Fibroblast of lung (primary cell): Measurements from ENCODE around the gene MRGPRE. TPM values are rescaled to one million over a fixed set of nuclear protein-coding genes. Genes with fewer than 3 reads are reported as not detected.

Experiments used
- DNase-seq, 2 donors: peaks; one replicate each; pipeline versions ENCODE4 v3.0.0 to v3.0.0-alpha.2; 2010; ENCODE audit warnings: low read depth in 2 of 2
- H2AFZ ChIP-seq: 2 replicates; pipeline ENCODE4 v1.5.1; 2012; ENCODE audit warnings: low read length, control low read depth, inconsistent platforms
- H3K27ac ChIP-seq: 2 replicates; pipeline ENCODE4 v1.5.1; 2011; ENCODE audit warnings: low read length, control low read depth; ENCODE audit not compliant: insufficient read depth
- H3K27me3 ChIP-seq: 2 replicates; pipeline ENCODE4 v1.5.1; 2011; ENCODE audit warnings: mild to moderate bottlenecking, low read length; ENCODE audit not compliant: control insufficient read depth, insufficient read depth
- H3K36me3 ChIP-seq: 2 replicates; pipeline ENCODE4 v1.5.1; 2011; ENCODE audit warnings: low read length; ENCODE audit not compliant: control insufficient read depth, insufficient read depth
- H3K4me1 ChIP-seq: 2 replicates; pipeline ENCODE4 v1.5.1; 2011; ENCODE audit warnings: low read length; ENCODE audit not compliant: control insufficient read depth, insufficient read depth; ENCODE audit errors: extremely low read depth
- H3K4me2 ChIP-seq: 2 replicates; pipeline ENCODE4 v1.5.1; 2011; ENCODE audit warnings: low read length, control low read depth; ENCODE audit not compliant: insufficient read depth; ENCODE audit errors: extremely low read depth
- H3K4me3 ChIP-seq, 4 experiments: fragments of 200-600 bp in 1 of 4; sonication (generic) in 1 of 4; replicated peaks in 1 of 4; 2 replicates each; pipeline ENCODE4 v1.5.1; 2011 to 2016; ENCODE audit warnings: low read length in 4 of 4, low read depth in 3 of 4, mild to moderate bottlenecking in 3 of 4, control low read depth in 2 of 4, inconsistent platforms in 1 of 4, mixed read lengths in 1 of 4; ENCODE audit not compliant: insufficient read depth in 1 of 4; ENCODE audit errors: control extremely low read depth in 1 of 4
- H3K79me2 ChIP-seq: 2 replicates; pipeline ENCODE4 v1.5.1; 2012; ENCODE audit warnings: mild to moderate bottlenecking, low read length, inconsistent platforms; ENCODE audit not compliant: control insufficient read depth, insufficient read depth
- H3K9ac ChIP-seq: 2 replicates; pipeline ENCODE4 v1.5.1; 2011; ENCODE audit warnings: mild to moderate bottlenecking, low read length, control low read depth; ENCODE audit not compliant: insufficient read depth
- H3K9me3 ChIP-seq: 2 replicates; pipeline ENCODE4 v1.5.1; 2012; ENCODE audit warnings: low read depth, low read length; ENCODE audit not compliant: control insufficient read depth, insufficient read depth
- H4K20me1 ChIP-seq: 2 replicates; pipeline ENCODE4 v1.5.1; 2011; ENCODE audit warnings: low read length; ENCODE audit not compliant: control insufficient read depth, insufficient read depth; ENCODE audit errors: extremely low read depth
- EZH2 ChIP-seq: IDR thresholded peaks from 2 replicates; pipeline ENCODE4 v1.5.1; 2012; ENCODE audit warnings: low read length, control low read depth, mild to moderate bottlenecking; ENCODE audit errors: missing control alignments
- polyA plus RNA-seq, 2 donors: library from polyadenylated mRNA; depleted of rRNA in 1 of 2; stranded (reverse) in 1 of 2; unstranded in 1 of 2; fragments of >200 nt; gene quantifications; 2 replicates each; pipeline ENCODE4 v1.2.1, GENCODE V29; 2011 to 2012; ENCODE audit warnings: missing spikeins in 1 of 2
- total RNA-seq: library from RNA; depleted of rRNA; stranded (reverse); fragments of >200 nt; gene quantifications from 2 replicates; pipeline ENCODE4 v1.2.1, GENCODE V29; 2014
- TF ChIP-seq, protein P1 (sequence below), 2 donors: IDR thresholded peaks in 1 of 2; conservative IDR thresholded peaks in 1 of 2; 1 replicate in 1 of 2; 2 replicates in 1 of 2; pipeline ENCODE4 v1.5.1; 2011 to 2012; ENCODE audit warnings: low read length in 2 of 2, control low read depth in 1 of 2, inconsistent platforms in 1 of 2, low read depth in 1 of 2, mild to moderate bottlenecking in 1 of 2

Gene MRGPRE
- total and polyA plus RNA-seq, 2 donors (not counting 1 experiment from before 2014, with no cell fraction given), result 0.17 TPM; not detected in 1

DNA sequence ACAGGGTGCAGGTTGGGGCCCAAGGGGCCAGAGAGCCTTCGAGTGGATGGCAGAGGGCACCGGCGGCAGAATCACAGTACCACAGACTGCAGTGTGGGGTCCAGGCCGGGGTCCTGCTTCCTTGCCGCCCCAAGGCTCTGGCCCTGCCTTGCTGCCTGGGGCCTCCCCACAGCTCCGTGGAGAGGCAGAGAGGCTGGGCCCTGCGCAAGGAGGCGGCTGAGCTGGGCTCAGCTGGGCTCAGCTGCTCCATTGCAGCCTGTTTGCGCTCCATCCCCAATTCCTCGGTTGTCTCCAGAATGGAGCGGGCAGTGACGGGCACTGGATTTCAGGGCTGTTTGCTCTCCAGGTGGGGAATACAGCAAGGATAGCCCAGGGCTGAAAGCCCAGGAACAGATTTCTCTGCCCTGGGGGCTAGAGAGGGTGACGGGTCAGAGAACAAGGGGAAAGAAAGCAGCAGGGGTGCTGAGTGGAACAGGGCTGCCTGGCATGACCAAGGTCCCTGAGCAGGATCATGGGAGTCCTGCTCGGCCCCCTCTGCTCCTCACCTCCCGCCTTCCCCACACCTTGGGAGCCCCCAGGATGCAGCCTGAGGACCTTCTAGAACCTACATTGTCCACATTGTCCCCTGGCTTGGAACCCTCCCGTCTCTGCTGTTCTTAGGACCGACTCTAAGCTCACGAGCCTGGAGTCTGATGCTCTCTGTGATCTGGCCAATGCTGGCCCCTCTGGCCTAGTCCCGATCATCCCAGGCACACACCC lies 32.5 kb downstream of the MRGPRE start:
- DNase-seq, result no peak
- no peaks in the 10 kb centered on the region for H3K9me3 ChIP-seq
- no peaks in the 10 kb centered on the region for H3K79me2 ChIP-seq
- H3K4me2 ChIP-seq, result no peak overlapping the region
- H3K27me3 ChIP-seq, result peaks cover 25% of the 10 kb centered on the region
- no peak overlapping the region for H3K9ac ChIP-seq
- H3K4me3 ChIP-seq, result no peak overlapping the region
- no peak overlapping the region for H3K27ac ChIP-seq
- H3K4me1 ChIP-seq, result no peaks in the 10 kb centered on the region
- no peak for TF ChIP-seq EZH2
- TF ChIP-seq, protein P1, sequence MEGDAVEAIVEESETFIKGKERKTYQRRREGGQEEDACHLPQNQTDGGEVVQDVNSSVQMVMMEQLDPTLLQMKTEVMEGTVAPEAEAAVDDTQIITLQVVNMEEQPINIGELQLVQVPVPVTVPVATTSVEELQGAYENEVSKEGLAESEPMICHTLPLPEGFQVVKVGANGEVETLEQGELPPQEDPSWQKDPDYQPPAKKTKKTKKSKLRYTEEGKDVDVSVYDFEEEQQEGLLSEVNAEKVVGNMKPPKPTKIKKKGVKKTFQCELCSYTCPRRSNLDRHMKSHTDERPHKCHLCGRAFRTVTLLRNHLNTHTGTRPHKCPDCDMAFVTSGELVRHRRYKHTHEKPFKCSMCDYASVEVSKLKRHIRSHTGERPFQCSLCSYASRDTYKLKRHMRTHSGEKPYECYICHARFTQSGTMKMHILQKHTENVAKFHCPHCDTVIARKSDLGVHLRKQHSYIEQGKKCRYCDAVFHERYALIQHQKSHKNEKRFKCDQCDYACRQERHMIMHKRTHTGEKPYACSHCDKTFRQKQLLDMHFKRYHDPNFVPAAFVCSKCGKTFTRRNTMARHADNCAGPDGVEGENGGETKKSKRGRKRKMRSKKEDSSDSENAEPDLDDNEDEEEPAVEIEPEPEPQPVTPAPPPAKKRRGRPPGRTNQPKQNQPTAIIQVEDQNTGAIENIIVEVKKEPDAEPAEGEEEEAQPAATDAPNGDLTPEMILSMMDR (conservative IDR thresholded peaks at IDR 0.05 in 1 of 2, IDR thresholded peaks at IDR 0.05 in 1 of 2; ENCODE audit: low read depth in 1 of 2, low read length in 2 of 2), result no peak
- no peaks in the 10 kb centered on the region for H3K36me3 ChIP-seq
- no peaks in the 10 kb centered on the region for H4K20me1 ChIP-seq
- no peak overlapping the region for H2AFZ ChIP-seq

DNA sequence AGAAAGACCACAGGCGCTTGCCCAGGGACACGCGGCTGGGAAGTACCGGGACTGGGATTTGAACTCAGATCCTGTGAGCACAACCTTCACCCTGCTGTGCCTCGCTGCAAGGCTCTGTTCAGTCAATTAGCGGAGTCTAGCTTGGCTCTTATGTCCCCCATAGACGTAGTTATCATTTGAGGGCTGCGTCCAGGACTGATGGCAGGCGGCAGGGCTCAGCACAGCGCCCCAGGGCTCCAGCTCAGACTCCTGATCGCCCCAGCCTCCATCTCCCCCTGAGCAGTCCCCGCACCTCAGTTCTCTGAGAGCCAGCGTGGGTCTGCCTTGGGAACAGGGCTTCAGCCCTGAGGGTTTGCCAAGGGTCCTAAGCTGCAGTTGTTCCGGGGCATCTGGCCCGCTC lies 33.4 kb downstream of the MRGPRE start:
- peaks cover 21% of the 10 kb centered on the region for H3K27me3 ChIP-seq
- H3K4me3 ChIP-seq, result no peak overlapping the region
- H3K4me2 ChIP-seq, result no peak overlapping the region
- H4K20me1 ChIP-seq, result no peaks in the 10 kb centered on the region
- DNase-seq, result no peak
- no peak for TF ChIP-seq EZH2
- TF ChIP-seq, protein P1 (conservative IDR thresholded peaks at IDR 0.05 in 1 of 2, IDR thresholded peaks at IDR 0.05 in 1 of 2; ENCODE audit: low read depth in 1 of 2, low read length in 2 of 2), result no peak
- H3K79me2 ChIP-seq, result no peaks in the 10 kb centered on the region
- no peaks in the 10 kb centered on the region for H3K36me3 ChIP-seq
- H2AFZ ChIP-seq, result no peak overlapping the region
- no peak overlapping the region for H3K9ac ChIP-seq
- H3K27ac ChIP-seq, result no peak overlapping the region
- no peaks in the 10 kb centered on the region for H3K4me1 ChIP-seq
- no peaks in the 10 kb centered on the region for H3K9me3 ChIP-seq

DNA sequence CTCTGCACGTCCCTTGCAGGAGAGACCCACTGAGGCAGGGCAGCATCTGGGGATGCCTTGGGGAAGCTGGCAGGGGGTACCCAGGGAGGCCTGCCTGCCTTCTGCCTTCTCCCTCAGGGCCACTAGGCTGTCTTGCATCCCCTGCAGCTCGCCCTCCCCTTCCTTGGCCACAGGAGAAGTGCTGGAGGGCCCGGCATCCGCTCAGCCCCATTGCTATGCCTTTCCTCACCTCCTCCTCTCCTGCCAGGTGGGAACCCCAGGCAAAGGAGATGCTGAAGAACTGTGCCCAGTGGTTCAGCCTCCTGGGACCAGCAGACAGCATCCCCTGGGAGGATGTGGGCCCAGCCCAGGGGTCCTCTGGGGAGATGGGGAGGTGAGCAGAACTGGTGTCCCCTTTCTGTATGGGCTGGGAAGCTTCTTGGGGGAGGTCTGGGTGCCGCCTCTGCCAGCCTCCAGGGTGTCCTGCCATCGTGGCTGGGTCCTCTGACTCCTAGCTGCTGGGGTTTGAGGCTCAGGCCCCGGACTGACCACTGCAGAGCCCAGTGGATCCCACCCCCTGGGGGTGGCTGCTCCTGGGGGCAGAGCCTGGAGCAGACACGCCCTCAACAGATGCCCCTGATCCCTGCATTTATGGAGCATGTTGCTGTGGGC lies 34.2 kb downstream of the MRGPRE start:
- H3K4me2 ChIP-seq, result no peak overlapping the region
- H3K4me3 ChIP-seq, result no peak overlapping the region
- peaks cover 16% of the 10 kb centered on the region for H3K27me3 ChIP-seq
- no peak for DNase-seq
- no peaks in the 10 kb centered on the region for H3K4me1 ChIP-seq
- H3K9me3 ChIP-seq, result no peaks in the 10 kb centered on the region
- no peaks in the 10 kb centered on the region for H3K79me2 ChIP-seq
- H3K36me3 ChIP-seq, result no peaks in the 10 kb centered on the region
- no peak overlapping the region for H2AFZ ChIP-seq
- H3K9ac ChIP-seq, result no peak overlapping the region
- TF ChIP-seq, protein P1 (conservative IDR thresholded peaks at IDR 0.05 in 1 of 2, IDR thresholded peaks at IDR 0.05 in 1 of 2; ENCODE audit: low read depth in 1 of 2, low read length in 2 of 2), result no peak
- no peak for TF ChIP-seq EZH2
- H3K27ac ChIP-seq, result no peak overlapping the region
- H4K20me1 ChIP-seq, result no peaks in the 10 kb centered on the region
